H1 (cell line): ENCODE data around the gene ELFN1.

Experiments
- ASH2L ChIP-seq: fragments of 200-600, 300-600 bp; sonication (generic); IDR thresholded peaks from one replicate; pipeline ENCODE4 v1.7.1; 2017; ENCODE audit warnings: low read length
- CEBPB ChIP-seq: IDR thresholded peaks from 2 replicates; pipeline ENCODE4 v1.6.1; 2012; ENCODE audit warnings: low read depth, low read length
- CHD2 ChIP-seq: IDR thresholded peaks from 2 replicates; pipeline ENCODE4 v1.6.1; 2012; ENCODE audit warnings: low read length, improper control_type of control experiment
- EZH2 ChIP-seq: fragments of 200-600 bp; sonication (generic); IDR thresholded peaks from 2 replicates; pipeline ENCODE4 v1.7.1; 2012; ENCODE audit warnings: low read depth, mild to moderate bottlenecking, moderate library complexity, low read length, inconsistent platforms; ENCODE audit not compliant: severe bottlenecking
- FOSL1 ChIP-seq: IDR thresholded peaks from 2 replicates; pipeline ENCODE4 v1.6.1; 2011; ENCODE audit warnings: mild to moderate bottlenecking, low read depth, low read length, moderate library complexity; ENCODE audit not compliant: insufficient read depth
- NANOG ChIP-seq: IDR thresholded peaks from 2 replicates; pipeline ENCODE4 v1.6.1; 2011; ENCODE audit warnings: low read length, low read depth, mild to moderate bottlenecking, inconsistent platforms; ENCODE audit not compliant: insufficient read depth, poor library complexity, severe bottlenecking
- POLR2A ChIP-seq, 2 experiments: IDR thresholded peaks; 1 replicate in 1 of 2; 2 replicates in 1 of 2; pipeline ENCODE4 v1.6.1; 2011; ENCODE audit warnings: low read depth in 2 of 2, low read length in 2 of 2, mild to moderate bottlenecking in 2 of 2; ENCODE audit errors: control extremely low read depth in 1 of 2
- RAD21 ChIP-seq, 2 experiments: IDR thresholded peaks in 1 of 2; conservative IDR thresholded peaks in 1 of 2; 2 replicates each; pipeline ENCODE4 v1.6.1; 2011; ENCODE audit warnings: low read depth in 2 of 2, low read length in 2 of 2, improper control_type of control experiment in 1 of 2, inconsistent platforms in 1 of 2, mild to moderate bottlenecking in 1 of 2, moderate library complexity in 1 of 2
- RFX5 ChIP-seq: IDR thresholded peaks from 2 replicates; pipeline ENCODE4 v1.6.1; 2011; ENCODE audit warnings: low read depth, low read length, improper control_type of control experiment, borderline replicate concordance
- RNF2 ChIP-seq: fragments of 200-900, 300-1000 bp; sonication (generic); IDR thresholded peaks from 2 replicates; pipeline ENCODE4 v1.7.1; 2016; ENCODE audit warnings: borderline replicate concordance, low read depth, mild to moderate bottlenecking, antibody characterized with exemption, low read length; ENCODE audit not compliant: poor library complexity, severe bottlenecking; ENCODE audit errors: missing control alignments
- RXRA ChIP-seq: IDR thresholded peaks from 2 replicates; pipeline ENCODE4 v1.6.1; 2011; ENCODE audit warnings: low read depth, mild to moderate bottlenecking, low read length, moderate library complexity; ENCODE audit not compliant: insufficient read depth
- TBP ChIP-seq: IDR thresholded peaks from 2 replicates; pipeline ENCODE4 v1.6.1; 2011; ENCODE audit warnings: low read depth, low read length, improper control_type of control experiment
- TF ChIP-seq, protein P1 (sequence below), 3 experiments: IDR thresholded peaks; 1 replicate in 2 of 3; 2 replicates in 1 of 3; pipeline versions ENCODE4 v1.5.1 to v1.6.1; 2011; ENCODE audit warnings: low read length in 3 of 3, mild to moderate bottlenecking in 3 of 3, inconsistent platforms in 2 of 3, low read depth in 1 of 3, moderate library complexity in 1 of 3; ENCODE audit not compliant: insufficient read depth in 1 of 3; ENCODE audit errors: control extremely low read depth in 1 of 3

DNA sequence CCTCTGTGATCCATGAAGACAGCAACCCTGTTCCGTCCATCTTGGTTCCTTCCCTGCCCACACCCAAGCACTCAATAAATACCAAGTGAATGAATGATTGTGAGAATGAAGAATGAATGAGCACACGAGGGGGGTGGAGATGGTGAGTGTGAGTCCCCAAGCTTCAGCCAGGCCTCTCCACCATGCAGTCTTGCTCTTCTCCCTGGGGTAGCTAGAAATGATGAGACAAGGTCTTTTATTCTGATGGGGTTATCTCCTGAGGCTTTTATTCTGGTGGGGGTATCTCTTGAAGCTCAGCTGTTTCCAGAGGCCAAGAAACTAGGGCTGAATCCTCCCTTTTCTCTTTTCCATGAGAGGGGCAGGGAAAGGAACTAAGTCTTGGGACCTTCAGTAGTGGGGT, 57.0 kb downstream of the ELFN1 start:
- no peak for TF ChIP-seq EZH2
- no peak for TF ChIP-seq POLR2A (IDR thresholded peaks at IDR 0.05; ENCODE audit: control extremely low read depth in 1 of 2, low read depth in 2 of 2, low read length in 2 of 2)
- no peak for TF ChIP-seq TBP
- no peak for TF ChIP-seq FOSL1
- no peak for TF ChIP-seq RFX5
- TF ChIP-seq NANOG, result no peak
- no peak for TF ChIP-seq RNF2
- TF ChIP-seq ASH2L, result no peak
- no peak for TF ChIP-seq RAD21 (IDR thresholded peaks at IDR 0.05 in 1 of 2, conservative IDR thresholded peaks at IDR 0.05 in 1 of 2; ENCODE audit: low read depth in 2 of 2, low read length in 2 of 2)
- TF ChIP-seq, protein P1, sequence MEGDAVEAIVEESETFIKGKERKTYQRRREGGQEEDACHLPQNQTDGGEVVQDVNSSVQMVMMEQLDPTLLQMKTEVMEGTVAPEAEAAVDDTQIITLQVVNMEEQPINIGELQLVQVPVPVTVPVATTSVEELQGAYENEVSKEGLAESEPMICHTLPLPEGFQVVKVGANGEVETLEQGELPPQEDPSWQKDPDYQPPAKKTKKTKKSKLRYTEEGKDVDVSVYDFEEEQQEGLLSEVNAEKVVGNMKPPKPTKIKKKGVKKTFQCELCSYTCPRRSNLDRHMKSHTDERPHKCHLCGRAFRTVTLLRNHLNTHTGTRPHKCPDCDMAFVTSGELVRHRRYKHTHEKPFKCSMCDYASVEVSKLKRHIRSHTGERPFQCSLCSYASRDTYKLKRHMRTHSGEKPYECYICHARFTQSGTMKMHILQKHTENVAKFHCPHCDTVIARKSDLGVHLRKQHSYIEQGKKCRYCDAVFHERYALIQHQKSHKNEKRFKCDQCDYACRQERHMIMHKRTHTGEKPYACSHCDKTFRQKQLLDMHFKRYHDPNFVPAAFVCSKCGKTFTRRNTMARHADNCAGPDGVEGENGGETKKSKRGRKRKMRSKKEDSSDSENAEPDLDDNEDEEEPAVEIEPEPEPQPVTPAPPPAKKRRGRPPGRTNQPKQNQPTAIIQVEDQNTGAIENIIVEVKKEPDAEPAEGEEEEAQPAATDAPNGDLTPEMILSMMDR (IDR thresholded peaks at IDR 0.05; ENCODE audit: control extremely low read depth in 1 of 3, insufficient read depth in 1 of 3, low read depth in 1 of 3, low read length in 3 of 3), result no peak
- no peak for TF ChIP-seq CHD2
- no peak for TF ChIP-seq RXRA
- no peak for TF ChIP-seq CEBPB
